Measurements from ENCODE around the gene ARID1B. TPM values are rescaled to one million over a fixed set of nuclear protein-coding genes. Genes with fewer than 3 reads are reported as not detected.

The ARID1B gene
- total RNA-seq, 1 experiment from 2014 or later = 24.2 TPM

- Histone ChIP-seq H3K79me2 (ENCODE audit: low read length) (peaks cover 97% of the 10 kb centered on the region), H3K36me3 (ENCODE audit: low read depth, low read length) (no peaks in the 10 kb centered on the region), H4K20me1 (ENCODE audit: low read length) (no peaks in the 10 kb centered on the region), H3K9me2 (replicated peaks; ENCODE audit: low read length) (no peaks in the 10 kb centered on the region), H3K9ac (ENCODE audit: low read length) (no peak overlapping the region), H3K4me1 (ENCODE audit: insufficient read depth, low read length) (peaks cover 43% of the 10 kb centered on the region), H2AFZ (ENCODE audit: low read length) (no peak overlapping the region), H3K27me3 (ENCODE audit: low read length) (no peaks in the 10 kb centered on the region), H3K9me3 (ENCODE audit: low read length) (no peaks in the 10 kb centered on the region), H3K4me3 (ENCODE audit: low read length) (no peak overlapping the region), H3K27ac (ENCODE audit: low read length) (no peak overlapping the region), H3F3A (ENCODE audit: low read length, unreplicated experiment) (no peaks in the 10 kb centered on the region), H3K4me2 (ENCODE audit: low read length) (peak overlapping the region; percentile 41)
- CTCF ChIA-PET = no interaction called here
- POLR2A ChIA-PET (ENCODE audit: unreplicated experiment) = no interaction called here
- ATAC-seq (no peak), DNase-seq (peak; percentile 45)
- intact Hi-C loops (cut with micrococcal nuclease) = no loop called here
- no TSS peak for BruUV-seq (replicated peaks)
- no peak for TF ChIP-seq EZH2 (IDR thresholded peaks at IDR 0.05; ENCODE audit: low read length, unreplicated experiment)
- TF ChIP-seq, protein P1, sequence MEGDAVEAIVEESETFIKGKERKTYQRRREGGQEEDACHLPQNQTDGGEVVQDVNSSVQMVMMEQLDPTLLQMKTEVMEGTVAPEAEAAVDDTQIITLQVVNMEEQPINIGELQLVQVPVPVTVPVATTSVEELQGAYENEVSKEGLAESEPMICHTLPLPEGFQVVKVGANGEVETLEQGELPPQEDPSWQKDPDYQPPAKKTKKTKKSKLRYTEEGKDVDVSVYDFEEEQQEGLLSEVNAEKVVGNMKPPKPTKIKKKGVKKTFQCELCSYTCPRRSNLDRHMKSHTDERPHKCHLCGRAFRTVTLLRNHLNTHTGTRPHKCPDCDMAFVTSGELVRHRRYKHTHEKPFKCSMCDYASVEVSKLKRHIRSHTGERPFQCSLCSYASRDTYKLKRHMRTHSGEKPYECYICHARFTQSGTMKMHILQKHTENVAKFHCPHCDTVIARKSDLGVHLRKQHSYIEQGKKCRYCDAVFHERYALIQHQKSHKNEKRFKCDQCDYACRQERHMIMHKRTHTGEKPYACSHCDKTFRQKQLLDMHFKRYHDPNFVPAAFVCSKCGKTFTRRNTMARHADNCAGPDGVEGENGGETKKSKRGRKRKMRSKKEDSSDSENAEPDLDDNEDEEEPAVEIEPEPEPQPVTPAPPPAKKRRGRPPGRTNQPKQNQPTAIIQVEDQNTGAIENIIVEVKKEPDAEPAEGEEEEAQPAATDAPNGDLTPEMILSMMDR (conservative IDR thresholded peaks at IDR 0.05; ENCODE audit: low read depth, low read length) = no peak
- no peak for TF ChIP-seq EZH2phosphoT487 (IDR thresholded peaks at IDR 0.05; ENCODE audit: borderline replicate concordance, low read length)
Measured at GRCh38 chr6:156984178-156984738, 207.1 kb downstream of the ARID1B start.

GRCh38 chr6:156985309-156985708 is 208.1 kb downstream of the ARID1B start:
- no peaks in the 10 kb centered on the region for H3K27me3 ChIP-seq (ENCODE audit: low read length)
- no peak for ATAC-seq
- no TSS peak for BruUV-seq (replicated peaks)
- H3F3A ChIP-seq (ENCODE audit: low read length, unreplicated experiment) = no peaks in the 10 kb centered on the region
- H3K79me2 ChIP-seq (ENCODE audit: low read length) = peaks cover 96% of the 10 kb centered on the region
- H3K9me3 ChIP-seq (ENCODE audit: low read length) = no peaks in the 10 kb centered on the region
- no peaks in the 10 kb centered on the region for H3K9me2 ChIP-seq (replicated peaks; ENCODE audit: low read length)
- no peak overlapping the region for H3K4me2 ChIP-seq (ENCODE audit: low read length)
- TF ChIP-seq, protein P1 (conservative IDR thresholded peaks at IDR 0.05; ENCODE audit: low read depth, low read length) = no peak
- TF ChIP-seq EZH2phosphoT487 (IDR thresholded peaks at IDR 0.05; ENCODE audit: borderline replicate concordance, low read length) (no peak), EZH2 (IDR thresholded peaks at IDR 0.05; ENCODE audit: low read length, unreplicated experiment) (no peak)
- H4K20me1 ChIP-seq (ENCODE audit: low read length) = no peaks in the 10 kb centered on the region
- POLR2A ChIA-PET (ENCODE audit: unreplicated experiment) = no interaction called here
- CTCF ChIA-PET = no interaction called here
- no peaks in the 10 kb centered on the region for H3K36me3 ChIP-seq (ENCODE audit: low read depth, low read length)
- H3K4me3 ChIP-seq (ENCODE audit: low read length) = no peak overlapping the region
- H2AFZ ChIP-seq (ENCODE audit: low read length) = no peak overlapping the region
- H3K9ac ChIP-seq (ENCODE audit: low read length) = no peak overlapping the region
- H3K27ac ChIP-seq (ENCODE audit: low read length) = no peak overlapping the region
- no peak for DNase-seq
- intact Hi-C loops (cut with micrococcal nuclease) = no loop called here
- peaks cover 36% of the 10 kb centered on the region for H3K4me1 ChIP-seq (ENCODE audit: insufficient read depth, low read length)

DNA sequence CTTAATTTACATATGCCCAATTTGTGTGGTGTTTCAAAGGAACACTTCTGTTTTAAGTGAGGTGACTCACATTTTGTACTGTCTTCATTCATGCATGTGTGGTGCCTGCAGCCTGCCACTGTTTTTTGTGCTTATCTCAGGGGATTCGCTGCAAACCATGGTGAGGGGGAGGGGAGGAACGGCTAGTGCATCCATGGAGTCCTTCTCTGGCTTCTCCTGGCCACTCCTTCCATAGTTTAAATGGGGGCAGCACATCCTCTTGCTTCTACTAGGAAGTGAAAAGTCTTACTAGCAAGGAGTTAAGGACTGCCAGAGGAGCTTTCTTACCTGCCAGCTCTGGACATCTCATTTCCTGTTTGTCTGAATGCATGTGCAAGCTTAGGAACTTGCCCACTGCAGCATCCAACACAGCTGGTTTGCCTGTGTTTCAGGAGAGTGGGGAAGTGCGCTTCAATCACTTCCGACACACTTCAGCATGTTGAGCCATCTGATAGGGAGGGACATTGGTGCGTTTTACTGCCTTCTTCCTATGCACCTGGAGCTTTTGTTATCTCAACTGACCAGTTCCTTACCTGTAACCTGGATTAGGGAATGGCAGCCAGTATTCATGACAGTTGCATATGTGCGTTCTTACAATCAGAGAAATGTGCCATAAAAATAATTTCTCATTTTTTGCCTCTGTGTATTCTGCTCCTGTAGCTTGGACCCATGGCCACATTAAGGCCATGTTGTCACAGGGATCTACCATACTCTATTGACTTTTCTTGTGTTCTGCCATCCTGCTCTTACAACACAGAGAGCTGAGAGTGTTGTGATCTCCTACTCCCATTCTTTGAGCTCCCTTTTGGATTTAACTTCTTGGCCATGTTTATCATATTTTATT is 211.3 kb downstream of the ARID1B start:
- H3K9me2 ChIP-seq (replicated peaks; ENCODE audit: low read length) = no peaks in the 10 kb centered on the region
- peaks cover 87% of the 10 kb centered on the region for H3K79me2 ChIP-seq (ENCODE audit: low read length)
- no peaks in the 10 kb centered on the region for H3K36me3 ChIP-seq (ENCODE audit: low read depth, low read length)
- no peak overlapping the region for H3K4me3 ChIP-seq (ENCODE audit: low read length)
- DNase-seq (no peak), ATAC-seq (no peak)
- no peak overlapping the region for H3K4me2 ChIP-seq (ENCODE audit: low read length)
- H3K27me3 ChIP-seq (ENCODE audit: low read length) = no peaks in the 10 kb centered on the region
- peaks cover 43% of the 10 kb centered on the region for H3K4me1 ChIP-seq (ENCODE audit: insufficient read depth, low read length)
- no peak overlapping the region for H3K27ac ChIP-seq (ENCODE audit: low read length)
- CTCF ChIA-PET = no interaction called here
- POLR2A ChIA-PET (ENCODE audit: unreplicated experiment) = interaction anchor here (0.6 kb wide), 1 partner anchor 269 kb away, joined by 3 read pairs; no protein-coding TSS in a partner anchor
- H4K20me1 ChIP-seq (ENCODE audit: low read length) = no peaks in the 10 kb centered on the region
- intact Hi-C loops (cut with micrococcal nuclease) = no loop called here
- no peak overlapping the region for H2AFZ ChIP-seq (ENCODE audit: low read length)
- no peaks in the 10 kb centered on the region for H3F3A ChIP-seq (ENCODE audit: low read length, unreplicated experiment)
- no peak for TF ChIP-seq EZH2 (IDR thresholded peaks at IDR 0.05; ENCODE audit: low read length, unreplicated experiment)
- no peak for TF ChIP-seq EZH2phosphoT487 (IDR thresholded peaks at IDR 0.05; ENCODE audit: borderline replicate concordance, low read length)
- TF ChIP-seq, protein P1 (conservative IDR thresholded peaks at IDR 0.05; ENCODE audit: low read depth, low read length) = no peak
- no peak overlapping the region for H3K9ac ChIP-seq (ENCODE audit: low read length)
- H3K9me3 ChIP-seq (ENCODE audit: low read length) = no peaks in the 10 kb centered on the region
- BruUV-seq (replicated peaks) = no TSS peak
